Measurements from ENCODE around the gene ATP2C2.

The ATP2C2 gene

GRCh38 chr16:84368308-84368996 lies at the start of gene ATP2C2:
ATP2C2 (plus strand) TSS chr16:84368538; CDS start chr16:84368616, 78 bp downstream.
- no peak for DNase-seq (ENCODE audit: low read depth)
- H3K4me3 ChIP-seq (ENCODE audit: low read length), result no peak within 1 kb of the TSS
- no peak for TF ChIP-seq CTCF (conservative IDR thresholded peaks at IDR 0.05; ENCODE audit: low read length)

GRCh38 chr16:84319146-84319760 lies 49.1 kb upstream of the ATP2C2 start:
- no peak for TF ChIP-seq CTCF (conservative IDR thresholded peaks at IDR 0.05; ENCODE audit: low read length)
- no peak overlapping the region for H3K4me3 ChIP-seq (ENCODE audit: low read length)
- no peak for DNase-seq (ENCODE audit: low read depth)

- DNase-seq (ENCODE audit: low read depth), result no peak
- TF ChIP-seq CTCF (conservative IDR thresholded peaks at IDR 0.05; ENCODE audit: low read length), result no peak
Measured at GRCh38 chr16:84320511-84320910, 47.8 kb upstream of the ATP2C2 start.

GRCh38 chr16:84321932-84322331 lies 46.4 kb upstream of the ATP2C2 start:
- no peak overlapping the region for H3K4me3 ChIP-seq (ENCODE audit: low read length)
- no peak for TF ChIP-seq CTCF (conservative IDR thresholded peaks at IDR 0.05; ENCODE audit: low read length)
- DNase-seq (ENCODE audit: low read depth), result no peak

More at GRCh38 chr16:84320511-84320910, 47.8 kb upstream of the ATP2C2 start:
- no peak overlapping the region for H3K4me3 ChIP-seq (ENCODE audit: low read length)

GRCh38 chr16:84322749-84323148 lies 45.6 kb upstream of the ATP2C2 start:
- DNase-seq (ENCODE audit: low read depth), result no peak
- TF ChIP-seq CTCF (conservative IDR thresholded peaks at IDR 0.05; ENCODE audit: low read length), result no peak
- H3K4me3 ChIP-seq (ENCODE audit: low read length), result no peak overlapping the region

- no peak for TF ChIP-seq CTCF (conservative IDR thresholded peaks at IDR 0.05; ENCODE audit: low read length)
- peak; percentile 5 for DNase-seq (ENCODE audit: low read depth)
- no peak overlapping the region for H3K4me3 ChIP-seq (ENCODE audit: low read length)
Measured at GRCh38 chr16:84323606-84324005, 44.7 kb upstream of the ATP2C2 start.
